Small intestine (tissue), 7 donors: ENCODE results near the gene HTR4. TPM values are rescaled to one million over a fixed set of nuclear protein-coding genes. Genes with fewer than 3 reads are reported as not detected.

Source experiments
- DNase-seq, 2 donors: peaks; one replicate each; pipeline versions ENCODE4 v3.0.0 to v3.0.0-alpha.2; 2013
- FAIRE-seq: peaks from 2 replicates; lab custom pipeline; 2012; peaks lifted over from hg19 to GRCh38; lab: Jason Lieb, UNC
- H3K27ac ChIP-seq, 3 donors: one replicate each; pipeline ENCODE4 v1.5.1; 2013; ENCODE audit warnings: low read length in 2 of 3, mild to moderate bottlenecking in 2 of 3, control low read depth in 1 of 3, inconsistent platforms in 1 of 3, low read depth in 1 of 3, moderate library complexity in 1 of 3
- H3K27me3 ChIP-seq, 3 donors: one replicate each; pipeline ENCODE4 v1.6.1; 2013; ENCODE audit warnings: low read length in 3 of 3, inconsistent platforms in 1 of 3; ENCODE audit not compliant: control insufficient read depth in 3 of 3, insufficient read depth in 3 of 3
- H3K36me3 ChIP-seq, 3 donors: one replicate each; pipeline ENCODE4 v1.6.1; 2013; ENCODE audit warnings: low read length in 3 of 3, inconsistent platforms in 1 of 3, low read depth in 1 of 3, mild to moderate bottlenecking in 1 of 3, moderate library complexity in 1 of 3; ENCODE audit not compliant: control insufficient read depth in 3 of 3, insufficient read depth in 2 of 3
- H3K4me1 ChIP-seq, 3 donors: one replicate each; pipeline ENCODE4 v1.6.1; 2013; ENCODE audit warnings: low read length in 2 of 3, inconsistent platforms in 1 of 3, low read depth in 1 of 3, mild to moderate bottlenecking in 1 of 3, moderate library complexity in 1 of 3; ENCODE audit not compliant: control insufficient read depth in 3 of 3, insufficient read depth in 2 of 3
- H3K4me3 ChIP-seq, 3 donors: one replicate each; pipeline ENCODE4 v1.5.1; 2013; ENCODE audit warnings: low read length in 3 of 3, control low read depth in 1 of 3, inconsistent platforms in 1 of 3, low read depth in 1 of 3, mild to moderate bottlenecking in 1 of 3, moderate library complexity in 1 of 3
- H3K9me3 ChIP-seq, 2 donors: one replicate each; pipeline ENCODE4 v1.6.1; 2013; ENCODE audit warnings: low read depth in 1 of 2, low read length in 1 of 2; ENCODE audit not compliant: control insufficient read depth in 2 of 2, insufficient read depth in 1 of 2
- WGBS, 3 donors: extraction: QIAGEN DNeasy Blood & Tissue Kit; methylation state at CpG; one replicate each; pipeline ENCODE4 v1.1.7; 2013; 5-methylcytosine and 5-hydroxymethylcytosine counted together
- polyA plus RNA-seq, 4 donors: library from polyadenylated mRNA; stranded (reverse) in 3 of 4; unstranded in 1 of 4; fragments of 200-250 nt in 3 of 4; fragments of 120-200 nt in 1 of 4; gene quantifications; one replicate each; pipeline versions ENCODE4 v1.2.1 to v1.2.3, GENCODE V29; 2013
- donor health status: healthy with polysubstance abuse.
- donor health status: control.
- donor health status: control.
- donor health status: Bipolar disorder and iron deficiency.
- donor health status: healthy.

The HTR4 gene
- polyA plus RNA-seq, 4 donors = 1.6 to 8.7 (median 4.2) TPM

GRCh38 chr5:148556835-148557234 is 97.5 kb downstream of the HTR4 start:
- DNase-seq = no peak
- Histone ChIP-seq H3K9me3 (no peaks in the 10 kb centered on the region), H3K27me3 (no peaks in the 10 kb centered on the region), H3K4me1 (peaks cover 0 to 23% (median 6%) of the 10 kb centered on the region in 3 donors), H3K4me3 (no peak overlapping the region), H3K36me3 (no peaks in the 10 kb centered on the region), H3K27ac (no peak overlapping the region)
- WGBS, 3 donors = 77 to 90% (median 88%) methylated on average over 2 of the region's 2 CpGs
- FAIRE-seq = no peak

- Histone ChIP-seq H3K4me3 (no peak overlapping the region), H3K4me1 (peaks cover 0 to 12% (median 3%) of the 10 kb centered on the region in 3 donors), H3K36me3 (no peaks in the 10 kb centered on the region), H3K27me3 (no peaks in the 10 kb centered on the region), H3K9me3 (no peaks in the 10 kb centered on the region), H3K27ac (no peak overlapping the region)
- FAIRE-seq = no peak
- no peak for DNase-seq
- 87 to 90% (median 90%) methylated on average over 2 of the region's 2 CpGs for WGBS, 3 donors
Measured at GRCh38 chr5:148554621-148555020, 99.7 kb downstream of the HTR4 start.

GRCh38 chr5:148543727-148544126 is 110.6 kb downstream of the HTR4 start:
- Histone ChIP-seq H3K9me3 (no peaks in the 10 kb centered on the region), H3K4me3 (no peak overlapping the region), H3K27me3 (no peaks in the 10 kb centered on the region), H3K4me1 (peaks cover 0 to 3% (median 2%) of the 10 kb centered on the region in 3 donors), H3K36me3 (no peaks in the 10 kb centered on the region), H3K27ac (no peak overlapping the region)
- no peak for FAIRE-seq
- 83 to 92% (median 86%) methylated on average over 2 of the region's 2 CpGs for WGBS, 3 donors
- DNase-seq = no peak

- 69 to 91% (median 90%) methylated on average over 1 of the region's 1 CpG for WGBS, 3 donors
- no peak for DNase-seq
- peaks cover 0 to 3% (median 2%) of the 10 kb centered on the region in 3 donors for H3K4me1 ChIP-seq
- H3K9me3 ChIP-seq = no peaks in the 10 kb centered on the region
- H3K27me3 ChIP-seq = no peaks in the 10 kb centered on the region
- no peak overlapping the region for H3K4me3 ChIP-seq
- no peaks in the 10 kb centered on the region for H3K36me3 ChIP-seq
- FAIRE-seq = no peak
- no peak overlapping the region for H3K27ac ChIP-seq
Measured at GRCh38 chr5:148542812-148543211, 111.5 kb downstream of the HTR4 start.

- no peak for FAIRE-seq
- no peak overlapping the region for H3K4me3 ChIP-seq
- peaks cover 0 to 3% (median 2%) of the 10 kb centered on the region in 3 donors for H3K4me1 ChIP-seq
- DNase-seq = no peak
- no peaks in the 10 kb centered on the region for H3K27me3 ChIP-seq
- no peaks in the 10 kb centered on the region for H3K36me3 ChIP-seq
- no peaks in the 10 kb centered on the region for H3K9me3 ChIP-seq
- WGBS, 3 donors = 37 to 65% (median 46%) methylated on average over 6 of the region's 6 CpGs
- H3K27ac ChIP-seq = no peak overlapping the region
Measured at GRCh38 chr5:148541054-148541835, 113.1 kb downstream of the HTR4 start.

- no peak overlapping the region for H3K4me3 ChIP-seq
- H3K27me3 ChIP-seq = no peaks in the 10 kb centered on the region
- peak overlapping the region in 1 of 3 donors; percentile 3 for H3K27ac ChIP-seq
- 76 to 90% (median 77%) methylated on average over 1 of the region's 1 CpG for WGBS, 3 donors
- H3K36me3 ChIP-seq = no peaks in the 10 kb centered on the region
- no peak for FAIRE-seq
- no peak for DNase-seq
- H3K4me1 ChIP-seq = peaks cover 0 to 3% (median 2%) of the 10 kb centered on the region in 3 donors
- H3K9me3 ChIP-seq = no peaks in the 10 kb centered on the region
Measured at GRCh38 chr5:148540647-148541046, 113.7 kb downstream of the HTR4 start.

- no peak overlapping the region for H3K27ac ChIP-seq
- H3K36me3 ChIP-seq = no peaks in the 10 kb centered on the region
- 87 to 95% (median 94%) methylated on average over 6 of the region's 6 CpGs for WGBS, 3 donors
- DNase-seq (no peak), FAIRE-seq (no peak)
- no peaks in the 10 kb centered on the region for H3K9me3 ChIP-seq
- no peaks in the 10 kb centered on the region for H3K27me3 ChIP-seq
- H3K4me3 ChIP-seq = no peak overlapping the region
- peaks cover 0 to 3% (median 2%) of the 10 kb centered on the region in 3 donors for H3K4me1 ChIP-seq
Measured at GRCh38 chr5:148539851-148540250, 114.5 kb downstream of the HTR4 start.

GRCh38 chr5:148535190-148535589 is 119.1 kb downstream of the HTR4 start:
- peaks cover 0 to 14% of the 10 kb centered on the region in 2 donors for H3K9me3 ChIP-seq
- no peaks in the 10 kb centered on the region for H3K4me1 ChIP-seq
- FAIRE-seq (no peak), DNase-seq (no peak)
- H3K27me3 ChIP-seq = peaks cover 0 to 2% (median 0%) of the 10 kb centered on the region in 3 donors
- no peak overlapping the region for H3K4me3 ChIP-seq
- no peak overlapping the region for H3K27ac ChIP-seq
- 66 to 88% (median 81%) methylated on average over 1 of the region's 1 CpG for WGBS, 3 donors
- peaks cover 0 to 5% (median 3%) of the 10 kb centered on the region in 3 donors for H3K36me3 ChIP-seq
